ENCODE data around the gene CUBN. TPM values are rescaled to one million over a fixed set of nuclear protein-coding genes. Genes with fewer than 3 reads are reported as not detected.
A peak's percentile ranks its signal among the peaks of the same experiment; 100 is the strongest.

The CUBN gene
- total and polyA plus RNA-seq, 9 of the 15 experiments (the other 6 are each of a cell fraction or from before 2014, with no cell fraction given) = 0.04 to 0.33 (median 0.09) TPM

GRCh38 chr10:16891375-16892313 is 238.0 kb downstream of the CUBN start (continued):
- no peak for TF ChIP-seq UBTF (IDR thresholded peaks at IDR 0.05; ENCODE audit: borderline replicate concordance in 1 of 2, low read depth in 2 of 2, low read length in 2 of 2)
- no peak for TF ChIP-seq PCBP2 (IDR thresholded peaks at IDR 0.05; ENCODE audit: low read depth, low read length, poor library complexity, severe bottlenecking)
- no peak for TF ChIP-seq ZZZ3 (IDR thresholded peaks at IDR 0.05)
- TF ChIP-seq, protein P1, sequence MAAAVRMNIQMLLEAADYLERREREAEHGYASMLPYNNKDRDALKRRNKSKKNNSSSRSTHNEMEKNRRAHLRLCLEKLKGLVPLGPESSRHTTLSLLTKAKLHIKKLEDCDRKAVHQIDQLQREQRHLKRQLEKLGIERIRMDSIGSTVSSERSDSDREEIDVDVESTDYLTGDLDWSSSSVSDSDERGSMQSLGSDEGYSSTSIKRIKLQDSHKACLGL (CRISPR knock-in tag; IDR thresholded peaks at IDR 0.05; ENCODE audit: borderline replicate concordance, poor library complexity, severe bottlenecking) = no peak
- TF ChIP-seq ZNF263 (CRISPR knock-in tag; IDR thresholded peaks at IDR 0.05; ENCODE audit: borderline replicate concordance) = no peak
- peak; percentile 49; the same call in 1 of the 2 replicates for TF ChIP-seq ZNF347 (CRISPR knock-in tag; IDR thresholded peaks at IDR 0.05; ENCODE audit: low read depth)
- TF ChIP-seq REST (IDR thresholded peaks at IDR 0.05; ENCODE audit: borderline replicate concordance) = peak; percentile 83
- no peak for TF ChIP-seq REST (CRISPR knock-in tag; IDR thresholded peaks at IDR 0.05; ENCODE audit: low read depth)
- TF ChIP-seq POLR2G (IDR thresholded peaks at IDR 0.05; ENCODE audit: low read depth, low read length) = peak; percentile 75
- TF ChIP-seq HMGN3 (IDR thresholded peaks at IDR 0.05; ENCODE audit: borderline replicate concordance, extremely low read depth, insufficient read length, low read depth, low read length) = no peak
- TF ChIP-seq ZNF354B (CRISPR knock-in tag; IDR thresholded peaks at IDR 0.05) = 0 out of 2 replicates have a peak, but pooled peaks have one; percentile 21
- TF ChIP-seq CTBP1 (IDR thresholded peaks at IDR 0.05; ENCODE audit: borderline replicate concordance) = peak; percentile 64; the same call in 1 of the 2 replicates
- TF ChIP-seq FOXK2 (conservative IDR thresholded peaks at IDR 0.05 in 1 of 2, IDR thresholded peaks at IDR 0.05 in 1 of 2; ENCODE audit: low read depth in 2 of 2) = no peak

Data from K562 (cell line).